GM19023 (cell line): Measurements from ENCODE around the gene MEN1.
"Not testable (repeated sequence)": the region's sequence is repeated elsewhere in the genome, so short reads cannot be mapped to it uniquely, and the experiment has no call there.

Experiments used
- ATAC-seq: cut with Tn5 transposase; IDR thresholded peaks from one replicate; pipeline ENCODE4 v1.9.1; 2021; ENCODE audit warnings: mild to moderate bottlenecking, moderate library complexity; ENCODE audit not compliant: unreplicated experiment

MEN1 gene

GRCh38 chr11:64846998-64847666 is 36.8 kb upstream of the MEN1 start:
- ATAC-seq: no peak

- ATAC-seq: not testable (repeated sequence)
Observed at GRCh38 chr11:64845776-64846129, 35.4 kb upstream of the MEN1 start.

GRCh38 chr11:64845129-64845775 is 34.9 kb upstream of the MEN1 start:
- ATAC-seq: no peak

- no peak for ATAC-seq
Observed at GRCh38 chr11:64844330-64845128, 34.2 kb upstream of the MEN1 start, which contains the start of gene CDC42BPG. TSS of gene CDC42BPG (minus strand) at chr11:64844653. CDS start at chr11:64844569, 84 bp downstream.

- no peak for ATAC-seq
Observed at GRCh38 chr11:64843686-64844329, 33.5 kb upstream of the MEN1 start.

GRCh38 chr11:64842851-64843685 is 32.7 kb upstream of the MEN1 start:
- no peak for ATAC-seq

- no peak for ATAC-seq
Observed at GRCh38 chr11:64842366-64842759, 32.0 kb upstream of the MEN1 start.

GRCh38 chr11:64841592-64842365 is 31.4 kb upstream of the MEN1 start:
- ATAC-seq: no peak

GRCh38 chr11:64839887-64840782 is 29.8 kb upstream of the MEN1 start:
- ATAC-seq: no peak

- ATAC-seq: no peak
Observed at GRCh38 chr11:64839335-64839734, 29.0 kb upstream of the MEN1 start.

- no peak for ATAC-seq
Observed at GRCh38 chr11:64838600-64839334, 28.4 kb upstream of the MEN1 start.

- no peak for ATAC-seq
Observed at GRCh38 chr11:64837887-64838351, 27.6 kb upstream of the MEN1 start.

- no peak for ATAC-seq
Observed at GRCh38 chr11:64836448-64837072, 26.2 kb upstream of the MEN1 start.

GRCh38 chr11:64835616-64836447 is 25.5 kb upstream of the MEN1 start:
- no peak for ATAC-seq

- ATAC-seq: no peak
Observed at GRCh38 chr11:64834723-64835615, 24.6 kb upstream of the MEN1 start.
